HG02588 (cell line): ENCODE measurements around the gene REPS2.

Source experiments
- ATAC-seq: cut with Tn5 transposase; IDR thresholded peaks from one replicate; pipeline ENCODE4 v1.9.1; 2021; ENCODE audit warnings: mild to moderate bottlenecking, moderate library complexity; ENCODE audit not compliant: unreplicated experiment

Gene REPS2

DNA sequence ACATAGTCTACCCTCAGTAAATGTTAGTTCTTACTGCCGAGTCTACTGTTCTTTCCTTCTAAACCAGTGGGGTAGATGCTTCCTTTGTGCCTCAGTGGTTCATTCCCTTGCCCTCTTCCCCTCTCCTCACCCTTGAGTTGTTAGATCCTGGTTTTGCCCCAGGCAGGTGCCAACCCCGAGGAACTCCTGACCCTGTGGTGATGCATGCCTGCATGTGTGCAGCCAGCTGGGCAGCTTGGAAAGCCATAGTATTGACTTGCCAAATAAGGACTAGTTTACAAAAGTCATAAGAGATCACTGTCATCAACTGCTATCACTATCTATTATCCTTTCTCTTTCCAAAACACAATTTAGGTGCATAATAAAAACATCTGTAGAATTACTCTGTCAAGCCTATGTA, 50.9 kb downstream of the REPS2 start:
- ATAC-seq = no peak

DNA sequence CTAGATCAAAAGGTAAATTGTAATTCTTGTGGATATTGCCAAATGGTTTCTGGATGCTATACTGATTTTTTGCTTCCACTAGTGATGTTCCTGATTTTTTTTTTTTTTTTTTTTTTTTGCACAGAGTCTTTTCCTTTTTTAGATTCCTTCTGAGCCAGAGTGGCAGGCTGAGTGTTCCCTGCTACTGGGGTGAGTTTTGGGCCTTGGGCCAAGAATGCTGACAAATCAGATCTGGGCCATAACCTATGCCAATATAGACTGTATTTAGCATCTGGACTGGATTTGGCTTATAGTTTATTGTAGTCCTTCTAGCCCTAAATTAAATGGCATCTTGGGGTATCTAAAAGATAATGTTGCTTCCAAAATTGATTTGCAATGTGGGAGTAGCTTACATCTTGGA, 52.8 kb downstream of the REPS2 start:
- ATAC-seq = no peak

DNA sequence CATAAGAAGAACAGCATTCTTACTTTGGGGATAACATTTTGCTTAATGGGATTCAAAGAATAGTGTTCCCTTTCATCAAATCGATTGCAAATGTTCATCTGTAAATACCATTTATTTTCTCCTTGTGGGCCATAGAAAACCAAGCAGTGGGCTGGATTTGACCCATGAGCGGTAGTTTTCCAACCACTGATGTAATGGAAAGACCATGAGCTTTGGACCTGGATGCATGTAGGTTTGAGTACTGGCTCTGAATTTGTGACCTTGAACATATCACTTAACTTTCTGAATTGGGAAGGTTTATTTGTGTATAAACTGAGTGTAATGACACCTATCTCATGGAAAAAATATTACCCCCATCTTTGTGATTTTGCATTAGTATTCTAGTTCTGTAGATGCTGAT, 54.3 kb downstream of the REPS2 start:
- ATAC-seq = no peak

DNA sequence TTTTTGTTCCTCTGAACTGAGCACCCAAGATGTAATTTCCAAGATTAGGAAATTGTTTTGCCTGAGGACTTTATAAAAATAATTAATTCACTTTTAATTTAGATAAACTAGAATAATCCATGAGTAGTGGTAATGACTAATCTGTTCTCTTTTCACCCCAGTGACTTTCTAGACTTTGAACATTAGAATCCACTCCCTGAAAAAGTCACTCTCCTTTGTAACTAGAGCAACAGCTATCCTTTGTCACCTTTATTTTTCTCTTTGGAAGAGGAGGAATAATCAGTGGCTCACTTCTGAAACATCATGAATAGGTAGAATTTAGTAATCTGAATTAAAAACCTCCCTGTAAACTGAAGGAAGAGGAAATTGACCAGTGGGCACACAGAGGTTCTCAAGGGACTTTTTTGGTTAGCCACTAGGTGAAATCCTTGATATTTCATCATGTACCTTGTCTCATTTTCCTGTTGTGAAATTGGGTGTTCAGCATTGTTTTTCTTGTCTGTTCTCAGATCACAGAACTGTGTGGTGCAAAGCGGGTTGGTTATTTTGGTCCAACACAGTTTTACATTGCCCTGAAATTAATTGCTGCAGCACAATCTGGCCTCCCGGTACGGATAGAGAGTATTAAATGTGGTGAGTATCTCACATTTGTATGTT, 59.4 kb downstream of the REPS2 start:
- ATAC-seq = no peak

DNA sequence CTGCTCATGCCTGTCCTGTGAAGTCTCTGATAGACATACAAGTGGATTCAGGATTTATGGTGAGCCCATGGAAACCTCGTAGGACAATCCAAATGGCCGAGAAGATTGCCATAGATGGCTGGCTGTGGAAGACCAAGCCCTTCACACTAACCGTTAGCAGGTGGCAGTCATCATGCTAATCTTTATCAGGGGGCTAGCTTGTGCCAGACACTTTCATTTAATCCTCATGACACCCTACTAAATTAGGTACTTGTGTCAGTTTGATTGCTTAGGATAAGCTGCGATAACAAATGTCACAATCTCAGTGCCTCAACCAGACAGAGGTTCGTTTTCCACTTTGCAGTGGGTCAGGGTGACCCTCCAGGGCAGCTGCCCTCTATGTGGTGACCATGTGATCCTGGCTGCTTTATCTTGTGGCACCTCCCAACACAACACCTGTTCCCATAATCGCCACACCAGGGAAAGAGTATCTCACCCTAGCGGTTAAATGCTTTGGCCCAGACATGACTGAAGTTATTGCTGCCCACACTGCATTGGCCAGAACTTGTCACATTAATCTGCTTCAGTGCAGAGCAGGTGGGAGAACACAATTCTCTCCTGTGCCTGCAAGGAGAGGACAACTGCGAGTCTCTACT, 60.8 kb downstream of the REPS2 start:
- ATAC-seq = no peak

DNA sequence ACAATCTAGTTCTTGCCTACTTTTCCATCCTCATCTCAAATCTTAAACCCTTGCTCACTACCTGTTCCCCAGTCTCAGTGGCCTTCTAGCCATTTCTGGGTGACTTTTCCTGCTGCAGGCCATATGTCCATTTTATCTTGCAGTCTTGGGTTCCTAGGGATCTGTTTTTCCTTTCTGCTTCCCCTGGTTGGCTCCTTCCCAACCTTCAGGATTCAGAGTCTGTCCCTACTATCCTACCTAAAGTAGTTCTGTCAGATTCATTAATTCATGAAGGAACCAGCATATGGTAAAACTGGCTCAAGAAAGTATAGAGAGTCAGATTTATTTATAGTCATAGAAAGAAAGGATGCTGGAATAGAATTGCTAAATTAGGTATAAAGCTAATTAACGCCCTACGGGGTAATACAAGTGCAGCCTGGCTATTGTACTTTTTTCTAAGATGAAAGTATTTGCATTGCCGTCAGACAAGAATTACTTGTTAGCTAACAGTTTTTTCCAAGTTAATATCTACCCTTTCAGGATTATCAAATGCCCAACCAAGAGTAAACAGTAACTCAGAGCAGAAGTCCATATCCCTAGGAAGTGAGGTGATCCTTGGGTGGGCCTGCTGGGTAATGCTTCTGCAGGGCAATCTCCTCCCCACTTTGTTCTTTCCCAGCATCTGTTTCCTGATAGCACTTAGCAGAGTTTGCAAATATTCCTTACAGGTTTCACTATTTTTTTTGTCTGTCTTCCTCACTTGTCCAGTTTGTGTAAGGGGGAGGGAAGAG, 63.6 kb downstream of the REPS2 start:
- no peak for ATAC-seq

DNA sequence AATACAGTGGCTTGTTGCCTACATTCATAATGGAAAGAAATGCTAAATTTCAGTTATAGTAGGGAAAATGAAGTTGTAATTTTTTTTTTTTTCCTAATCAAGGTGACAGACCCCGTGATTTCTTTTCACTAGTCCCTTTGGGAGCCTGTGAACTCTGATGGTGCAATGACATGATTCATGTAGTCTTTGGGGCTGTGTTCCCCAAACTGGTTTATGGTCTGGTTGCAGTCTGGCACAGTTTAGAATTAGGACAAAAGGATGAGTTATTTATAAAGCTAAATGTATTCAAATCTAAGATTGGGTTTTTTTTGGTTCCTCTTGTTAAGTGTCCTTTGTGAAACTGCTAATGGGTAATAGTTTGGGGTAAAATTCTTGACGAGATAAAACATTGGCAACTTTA, 66.0 kb downstream of the REPS2 start:
- ATAC-seq = no peak

DNA sequence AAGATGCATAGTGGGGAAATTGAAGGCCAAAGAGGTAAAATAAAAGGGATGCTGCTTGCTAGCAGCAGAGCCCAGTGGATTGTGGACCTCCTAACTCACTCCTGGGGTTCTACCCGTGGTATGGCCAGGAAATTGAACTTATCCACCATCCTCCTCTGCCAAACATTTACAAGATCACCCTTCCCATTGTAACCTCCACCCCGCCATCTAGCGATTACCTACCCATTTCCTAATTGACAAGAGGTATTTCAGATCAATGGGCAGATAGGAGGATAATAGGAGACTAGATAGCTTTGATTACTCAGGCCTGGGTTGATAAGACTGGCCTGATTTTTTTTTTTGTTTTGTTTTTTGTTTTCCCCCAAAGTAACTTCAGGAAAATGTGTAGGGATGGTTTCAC, 67.8 kb downstream of the REPS2 start:
- ATAC-seq = no peak

DNA sequence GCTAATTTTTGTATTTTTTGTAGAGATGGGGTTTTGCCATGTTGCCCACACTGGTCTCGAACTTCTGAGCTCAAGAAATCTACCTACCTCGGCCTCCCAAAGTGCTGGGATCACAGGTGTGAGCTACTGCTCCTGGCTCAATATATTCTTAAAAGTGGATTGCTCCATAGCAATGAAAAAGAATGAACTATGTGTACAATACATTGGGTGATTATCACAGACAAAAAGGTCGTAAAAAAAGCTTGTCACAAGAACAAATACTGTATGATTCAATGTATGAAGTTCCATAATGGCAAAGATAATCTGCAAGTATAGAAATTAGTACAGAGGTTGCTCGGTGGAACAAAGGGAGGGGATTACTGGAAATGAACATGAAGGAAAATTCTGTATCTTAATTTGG, 70.7 kb downstream of the REPS2 start:
- ATAC-seq = no peak

DNA sequence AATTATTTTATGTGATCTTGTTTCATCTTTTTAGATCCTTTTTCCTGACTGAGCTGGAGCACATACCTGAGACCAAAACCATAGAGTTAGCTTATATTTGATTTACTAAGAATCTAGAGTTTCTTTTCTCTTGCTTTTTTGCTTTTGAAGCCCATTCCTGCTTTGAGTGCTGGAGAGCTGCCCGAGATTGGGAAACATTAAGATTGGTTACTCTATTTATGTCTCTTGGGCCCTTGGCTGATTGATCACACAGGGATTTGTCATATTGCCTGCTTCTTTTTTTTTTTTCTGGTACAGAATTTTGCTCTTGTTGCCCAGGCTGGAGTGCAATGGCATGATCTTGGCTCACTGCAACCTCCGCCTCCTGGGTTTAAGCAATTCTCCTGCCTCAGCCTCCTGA, 73.9 kb downstream of the REPS2 start:
- ATAC-seq = no peak

DNA sequence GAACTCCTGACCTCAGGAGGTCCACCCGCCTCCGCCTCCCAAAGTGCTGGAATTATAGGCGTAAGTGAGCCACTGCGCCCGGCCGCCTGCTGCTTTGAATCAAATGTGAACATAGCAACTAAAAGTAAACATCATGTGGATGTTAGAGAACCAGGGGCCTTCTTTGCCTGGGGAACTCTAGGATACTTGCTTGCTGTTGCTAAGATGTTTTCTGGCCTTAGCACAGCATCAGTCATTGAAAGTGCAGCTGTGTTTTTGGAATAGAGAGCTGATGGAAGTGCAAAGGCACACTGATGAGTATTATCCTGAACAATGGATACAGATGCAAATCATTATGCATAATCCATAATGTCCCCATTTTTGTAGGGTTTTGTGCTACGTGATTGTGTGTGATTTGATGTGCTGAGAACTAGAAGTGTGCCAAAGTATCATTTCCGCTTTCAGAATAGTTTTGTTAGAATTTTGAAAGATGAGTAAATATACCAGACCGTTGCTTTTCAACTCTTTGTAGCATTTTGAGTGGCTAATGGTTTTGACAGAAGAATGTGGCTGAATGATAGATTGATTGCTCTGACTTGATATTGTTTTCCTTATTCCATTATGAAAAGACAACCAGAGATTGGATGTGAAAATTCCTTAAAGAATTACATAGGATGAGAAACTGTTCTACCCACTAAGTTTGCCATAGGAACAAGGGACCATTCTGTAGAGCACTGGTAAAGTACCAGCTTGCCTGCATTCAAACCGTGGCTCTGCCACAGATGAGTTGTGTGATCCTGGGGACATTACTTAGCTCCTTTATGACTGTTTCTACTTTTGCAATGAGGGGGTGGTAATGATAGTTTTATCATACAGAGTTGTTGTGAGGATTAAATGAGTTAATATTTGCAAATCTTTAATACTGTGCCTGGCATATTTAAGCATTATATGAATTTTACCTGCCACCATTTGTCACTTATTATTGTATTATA, 74.7 kb downstream of the REPS2 start:
- ATAC-seq = no peak

DNA sequence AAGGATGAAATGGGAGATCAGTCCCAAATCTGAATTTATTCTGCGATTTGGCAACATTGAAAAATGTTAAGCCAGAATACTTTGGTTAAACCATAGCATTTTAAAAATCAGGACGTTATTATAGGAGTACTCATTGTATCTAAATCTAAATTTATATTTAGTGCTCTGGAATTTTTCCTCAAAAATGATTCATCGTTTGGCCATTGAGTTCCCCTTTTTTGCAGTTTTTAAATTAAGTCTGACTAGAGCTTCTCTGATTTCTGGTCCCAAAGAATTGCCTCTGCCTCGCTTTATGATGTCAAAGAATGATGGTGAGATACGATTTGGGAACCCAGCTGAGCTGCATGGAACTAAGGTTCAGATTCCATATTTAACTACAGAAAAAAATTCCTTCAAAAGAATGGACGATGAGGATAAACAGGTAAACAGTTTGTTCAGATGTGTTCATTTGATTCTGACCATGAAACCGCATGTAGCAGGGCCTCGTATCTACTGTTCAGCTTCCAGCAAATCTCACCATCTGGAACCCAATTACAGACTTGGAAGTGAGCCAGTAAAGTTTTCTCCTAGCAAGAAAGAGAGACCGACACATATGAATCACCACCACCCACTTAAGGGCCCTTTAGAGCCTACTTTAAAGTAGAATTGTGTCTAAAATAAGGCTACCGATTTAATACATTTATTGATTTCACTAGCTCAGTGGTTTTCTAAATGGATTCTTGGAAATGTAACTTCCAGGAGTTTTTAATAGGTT, 75.6 kb downstream of the REPS2 start:
- no peak for ATAC-seq

DNA sequence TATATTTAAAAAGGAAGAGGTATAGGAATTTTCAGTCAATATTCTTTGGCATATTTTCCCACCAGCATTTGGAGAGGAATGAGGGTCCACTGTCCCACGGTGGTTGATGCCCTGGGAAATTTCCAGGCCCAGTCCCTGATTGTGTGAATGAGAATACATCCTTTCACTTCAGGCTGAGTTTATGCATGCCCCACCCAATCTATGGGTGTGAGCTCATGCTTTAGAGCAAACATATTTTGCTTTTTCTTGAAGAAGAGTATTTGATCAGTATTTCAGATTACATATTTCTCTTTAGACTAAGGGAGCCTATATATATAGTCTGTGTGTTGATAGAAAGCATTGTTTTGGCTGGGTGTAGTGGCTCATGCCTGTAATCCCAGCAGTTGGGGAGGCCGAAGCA, 77.2 kb downstream of the REPS2 start:
- no peak for ATAC-seq

DNA sequence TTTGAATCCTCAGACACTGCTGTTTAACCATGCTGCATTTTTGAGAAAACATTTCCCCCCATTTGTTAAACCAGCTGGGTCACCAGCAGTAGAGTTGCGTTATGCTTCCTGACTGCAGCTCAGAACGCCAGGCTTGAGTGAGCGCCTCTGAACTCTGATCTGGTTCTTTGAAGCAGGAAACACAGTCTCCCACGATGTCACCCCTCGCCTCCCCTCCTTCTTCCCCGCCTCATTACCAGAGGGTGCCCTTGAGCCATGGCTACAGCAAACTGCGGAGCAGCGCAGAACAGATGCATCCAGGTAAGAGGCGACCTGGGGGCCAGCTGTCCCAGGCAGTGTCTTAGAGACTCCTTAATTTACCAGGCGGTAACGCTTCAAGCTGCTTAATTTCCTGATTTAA, 78.4 kb downstream of the REPS2 start:
- no peak for ATAC-seq

DNA sequence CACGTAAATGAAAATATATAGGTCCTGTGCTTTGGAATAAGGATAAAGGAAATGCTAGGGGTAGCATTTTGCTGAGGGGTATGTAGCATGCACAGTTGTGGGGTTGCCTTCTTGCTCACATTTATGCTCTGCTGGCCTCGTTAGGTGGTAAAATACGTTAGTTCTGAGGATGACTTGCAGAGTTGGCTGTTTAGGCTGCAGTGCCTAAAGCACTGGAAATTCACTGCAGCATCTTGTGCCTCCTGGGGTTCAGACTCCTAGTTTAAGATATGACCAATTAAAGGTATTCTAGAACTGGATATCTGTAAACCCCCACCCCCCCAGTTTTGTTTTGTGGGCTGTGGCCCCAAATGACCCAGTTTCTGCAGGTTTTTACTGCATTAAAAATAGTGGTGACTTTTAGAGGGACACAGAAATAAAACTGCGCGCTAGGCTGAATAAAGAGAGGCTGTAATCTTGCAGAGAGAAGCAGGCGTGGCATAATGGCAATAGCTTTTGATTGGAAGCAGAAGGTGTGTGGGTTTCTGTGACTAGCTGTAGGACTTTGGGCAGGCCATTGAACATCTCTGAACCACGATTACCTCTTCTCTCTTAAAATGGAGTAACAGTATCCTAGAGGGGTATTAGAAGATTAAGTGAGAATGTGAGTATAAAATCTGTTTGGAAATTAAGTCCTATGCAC, 79.3 kb downstream of the REPS2 start:
- no peak for ATAC-seq

DNA sequence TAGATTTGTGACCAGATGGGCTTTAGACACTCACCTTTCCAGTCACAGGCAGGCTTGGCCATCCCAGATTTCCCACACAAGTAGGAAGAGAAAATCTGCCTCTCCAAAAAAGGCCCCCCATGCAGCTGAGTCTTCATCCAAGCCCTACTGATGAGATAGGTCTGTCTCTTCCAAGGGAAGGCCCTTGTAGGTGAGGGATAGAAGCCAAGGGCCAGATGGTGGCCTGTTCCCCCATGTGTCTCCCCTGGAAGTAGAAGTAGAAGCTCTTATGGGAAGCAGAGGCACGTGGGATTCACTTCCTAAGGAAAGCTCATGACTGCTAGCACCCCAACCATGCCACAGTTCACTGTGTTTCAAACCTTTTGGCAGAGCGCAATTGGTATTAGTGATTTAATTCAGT, 81.5 kb downstream of the REPS2 start:
- no peak for ATAC-seq

DNA sequence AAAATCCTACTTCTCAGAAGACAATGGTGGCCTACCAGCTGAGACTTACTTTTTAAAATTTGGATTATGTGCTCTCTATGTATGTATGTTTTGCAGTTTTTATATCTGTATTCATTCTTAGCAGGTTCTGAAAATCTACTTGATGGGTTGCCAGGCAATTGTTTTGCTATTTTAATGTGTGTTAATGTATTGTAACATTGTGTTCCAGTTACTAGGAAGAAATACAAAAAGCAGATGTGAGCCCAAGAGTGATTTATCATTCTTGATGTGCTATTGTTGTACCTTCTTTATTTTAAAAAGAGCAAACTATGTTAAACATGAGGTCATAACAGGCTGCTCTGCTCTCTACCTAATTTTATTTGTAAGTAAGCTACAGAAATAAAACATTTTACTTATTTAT, 81.9 kb downstream of the REPS2 start:
- ATAC-seq = no peak

DNA sequence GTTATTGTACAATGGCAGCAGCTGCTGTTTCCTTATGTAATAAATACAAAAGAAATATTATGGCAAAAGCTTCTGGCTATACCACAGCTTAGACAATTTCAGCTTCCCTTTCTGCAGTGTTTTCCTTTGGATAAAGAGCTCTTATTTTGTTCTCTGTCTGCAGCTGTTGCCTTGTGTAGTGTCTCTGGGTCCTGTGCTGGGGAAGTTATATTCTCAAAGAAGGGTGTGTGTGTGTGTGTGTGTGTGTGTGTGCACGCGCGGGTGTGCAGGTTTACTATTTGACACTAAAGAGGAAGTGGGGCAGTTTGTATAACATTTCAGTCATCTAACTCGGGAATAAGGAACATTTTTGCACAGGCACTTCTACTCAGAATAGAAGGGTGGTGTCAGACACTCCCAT, 83.6 kb downstream of the REPS2 start:
- no peak for ATAC-seq

DNA sequence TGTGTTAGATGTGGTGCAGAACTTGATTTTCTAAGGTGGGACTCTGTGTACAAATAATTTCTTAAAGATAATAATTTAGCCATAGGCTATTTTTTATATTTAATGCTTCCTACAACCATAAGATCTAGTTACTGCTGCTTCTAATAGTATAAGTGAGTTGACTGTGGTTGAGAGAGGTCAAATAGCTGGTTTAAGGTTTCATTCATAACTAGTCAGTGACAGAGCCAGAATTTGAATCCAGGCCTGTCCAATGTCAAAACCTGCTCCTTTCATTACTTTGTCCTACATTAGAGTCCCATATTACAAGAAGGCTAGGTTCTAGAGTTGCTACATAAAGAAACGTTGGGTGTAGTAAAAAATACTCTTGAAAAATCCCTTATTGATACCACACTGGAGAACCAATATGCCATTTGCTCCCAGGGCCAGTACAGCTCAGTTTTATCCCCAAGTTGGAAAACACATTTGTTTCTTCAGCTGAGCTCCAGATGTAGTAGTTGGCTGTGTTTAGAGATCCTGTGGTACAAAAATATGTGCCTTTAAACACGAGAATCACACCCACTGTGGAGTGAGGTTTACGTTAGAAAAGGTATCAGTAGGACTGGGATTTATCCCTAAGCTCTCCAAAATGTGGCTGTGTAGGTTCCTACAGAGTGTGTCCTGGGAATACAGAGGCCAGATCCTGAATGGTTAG, 84.3 kb downstream of the REPS2 start:
- ATAC-seq = no peak
